K562 (cell line): ENCODE results near the gene SDR42E2.

Experiments
- ESRRB ChIP-seq: fragments of 250-450 bp; sonication (Bioruptor Pico); IDR thresholded peaks from 2 replicates; pipeline ENCODE4 v1.5.0; 2020; ENCODE audit warnings: mild to moderate bottlenecking, moderate library complexity, borderline replicate concordance
- GTF2F1 ChIP-seq: IDR thresholded peaks from 2 replicates; pipeline ENCODE4 v1.6.1; 2011; ENCODE audit warnings: low read depth, low read length, improper control_type of control experiment
- MEF2D ChIP-seq: conservative IDR thresholded peaks from 2 replicates; pipeline ENCODE4 v1.6.1; 2016; ENCODE audit warnings: low read depth, missing genetic modification characterization, missing compliant biosample characterization
- PCBP2 ChIP-seq: fragments of 200-400 bp; formaldehyde crosslinking; IDR thresholded peaks from 2 replicates; pipeline ENCODE4 v1.6.1; 2018; ENCODE audit warnings: low read length, low read depth, mild to moderate bottlenecking, moderate library complexity; ENCODE audit not compliant: poor library complexity, severe bottlenecking
- TBL1XR1 ChIP-seq, 2 experiments: IDR thresholded peaks; 2 replicates each; pipeline ENCODE4 v1.6.1; 2012; ENCODE audit warnings: improper control_type of control experiment in 2 of 2, low read length in 2 of 2, mild to moderate bottlenecking in 1 of 2
- TEAD4 ChIP-seq, 2 experiments: sonication (generic) in 1 of 2; formaldehyde crosslinking in 1 of 2; IDR thresholded peaks; 2 replicates each; pipeline versions ENCODE4 v1.6.1 to v1.8.0; 2012 to 2022; ENCODE audit warnings: borderline replicate concordance in 1 of 2, inconsistent platforms in 1 of 2, low read length in 1 of 2, mild to moderate bottlenecking in 1 of 2, missing genetic modification reagents in 1 of 2

DNA sequence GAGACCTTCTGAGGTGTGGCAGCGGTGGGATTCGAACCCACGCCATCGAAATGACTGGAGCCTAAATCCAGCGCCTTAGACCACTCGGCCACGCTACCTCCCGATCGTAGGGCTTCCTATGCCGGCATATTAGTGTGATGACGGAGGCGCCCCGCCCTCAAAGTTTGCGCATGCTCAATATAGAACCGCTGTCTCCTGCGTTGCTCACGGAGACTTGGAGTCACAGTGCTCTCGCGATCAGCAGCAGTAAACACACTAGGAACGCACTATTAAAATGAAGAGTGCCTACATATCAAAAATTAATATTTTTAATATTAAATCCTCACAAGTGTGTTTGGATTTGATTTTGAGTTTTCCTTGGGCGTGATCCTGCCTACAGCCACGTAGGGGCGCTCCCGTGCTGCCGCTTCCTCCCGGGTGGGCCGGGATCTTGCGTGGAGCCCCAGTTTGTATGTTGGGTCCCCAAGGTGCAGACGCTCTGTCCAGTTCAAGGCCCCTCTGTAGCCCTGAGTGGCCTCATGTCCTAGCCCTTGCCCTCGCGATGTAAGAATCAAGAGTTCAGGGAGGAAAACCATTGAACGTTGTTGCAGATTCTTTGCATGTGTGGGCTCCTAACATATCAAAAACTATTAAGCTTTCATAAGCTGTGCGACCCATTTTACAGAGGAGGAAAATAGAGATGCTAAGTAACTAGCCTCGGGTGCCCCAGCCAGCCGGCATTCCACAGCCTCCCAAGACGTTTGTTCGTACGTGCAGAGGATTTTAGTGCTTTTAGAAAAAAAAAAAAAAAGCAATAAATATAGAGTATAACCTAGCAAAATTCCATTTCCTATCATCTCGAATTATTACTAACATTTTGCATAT, 33.6 kb downstream of the SDR42E2 start:
- TF ChIP-seq ESRRB (CRISPR knock-in tag): no peak
- peak; percentile 45 to 99; a peak in 3 of 4 replicates for TF ChIP-seq TBL1XR1 (IDR thresholded peaks at IDR 0.05; ENCODE audit: low read length in 2 of 2)
- TF ChIP-seq MEF2D: no peak
- TF ChIP-seq PCBP2: no peak
- TF ChIP-seq GTF2F1: no peak
- peak; percentile 81 for TF ChIP-seq TEAD4 (IDR thresholded peaks at IDR 0.05; ENCODE audit: low read length)
- no peak for TF ChIP-seq TEAD4 (CRISPR knock-in tag; IDR thresholded peaks at IDR 0.05; ENCODE audit: borderline replicate concordance)
